H1 (cell line): Measurements from ENCODE around the gene MYO9A. TPM values are rescaled to one million over a fixed set of nuclear protein-coding genes. Genes with fewer than 3 reads are reported as not detected.

Experiments
- BRCA1 ChIP-seq: IDR thresholded peaks from 2 replicates; pipeline ENCODE4 v1.6.1; 2012; ENCODE audit warnings: low read depth, low read length, improper control_type of control experiment
- CBX5 ChIP-seq: fragments of 300-800, 300-1000 bp; sonication (generic); IDR thresholded peaks from 2 replicates; pipeline ENCODE4 v1.7.1; 2016; ENCODE audit warnings: antibody characterized with exemption, low read length, low read depth
- CBX8 ChIP-seq: fragments of 300-800, 300-1000 bp; sonication (generic); IDR thresholded peaks from 2 replicates; pipeline ENCODE4 v1.7.1; 2016; ENCODE audit warnings: low read depth, low read length, borderline replicate concordance
- EGR1 ChIP-seq: IDR thresholded peaks from 2 replicates; pipeline ENCODE4 v1.6.1; 2011; ENCODE audit warnings: low read depth, low read length, borderline replicate concordance
- FOSL1 ChIP-seq: IDR thresholded peaks from 2 replicates; pipeline ENCODE4 v1.6.1; 2011; ENCODE audit warnings: mild to moderate bottlenecking, low read depth, low read length, moderate library complexity; ENCODE audit not compliant: insufficient read depth
- SIRT6 ChIP-seq: IDR thresholded peaks from one replicate; pipeline ENCODE4 v1.7.1; 2012; ENCODE audit warnings: low read length, inconsistent platforms
- YY1 ChIP-seq: IDR thresholded peaks from 2 replicates; pipeline ENCODE4 v1.6.1; 2011; ENCODE audit warnings: low read depth, mild to moderate bottlenecking, low read length
- polyA plus RNA-seq, 7 experiments: library from polyadenylated mRNA; depleted of rRNA in 3 of 7; stranded (reverse) in 5 of 7; unstranded in 2 of 7; fragments of >200 nt in 5 of 7; fragments of 200-250 nt in 2 of 7; gene quantifications; 1 replicate in 5 of 7; 2 replicates in 1 of 7; 4 replicates in 1 of 7; pipeline versions ENCODE4 v1.2.1 to v1.2.3, GENCODE V29; 2011 to 2013; ENCODE audit warnings: missing spikeins in 2 of 7, mixed read lengths in 2 of 7
- total RNA-seq: library from RNA; stranded (reverse); fragmentation: NEBNext Ultra II Directional; extraction: Animal tissue kit (Norgen Biotek cat#: 25700); gene quantifications from 2 replicates; pipeline ENCODE4 v1.2.1, GENCODE V29; 2021
- TF ChIP-seq, protein P1 (sequence below): fragments of 300-600 bp; sonication (generic); IDR thresholded peaks from 2 replicates; pipeline ENCODE4 v1.7.1; 2012; ENCODE audit warnings: low read length, moderate library complexity, mild to moderate bottlenecking, inconsistent platforms; ENCODE audit not compliant: insufficient replicate concordance
- TF ChIP-seq, protein P2 (sequence below), 3 experiments: IDR thresholded peaks; 1 replicate in 2 of 3; 2 replicates in 1 of 3; pipeline versions ENCODE4 v1.5.1 to v1.6.1; 2011; ENCODE audit warnings: low read length in 3 of 3, mild to moderate bottlenecking in 3 of 3, inconsistent platforms in 2 of 3, low read depth in 1 of 3, moderate library complexity in 1 of 3; ENCODE audit not compliant: insufficient read depth in 1 of 3; ENCODE audit errors: control extremely low read depth in 1 of 3

MYO9A gene
- total and polyA plus RNA-seq, 2 of the 8 experiments (the other 6 are each of a cell fraction or from before 2014, with no cell fraction given): 3.9 to 26.0 TPM

DNA sequence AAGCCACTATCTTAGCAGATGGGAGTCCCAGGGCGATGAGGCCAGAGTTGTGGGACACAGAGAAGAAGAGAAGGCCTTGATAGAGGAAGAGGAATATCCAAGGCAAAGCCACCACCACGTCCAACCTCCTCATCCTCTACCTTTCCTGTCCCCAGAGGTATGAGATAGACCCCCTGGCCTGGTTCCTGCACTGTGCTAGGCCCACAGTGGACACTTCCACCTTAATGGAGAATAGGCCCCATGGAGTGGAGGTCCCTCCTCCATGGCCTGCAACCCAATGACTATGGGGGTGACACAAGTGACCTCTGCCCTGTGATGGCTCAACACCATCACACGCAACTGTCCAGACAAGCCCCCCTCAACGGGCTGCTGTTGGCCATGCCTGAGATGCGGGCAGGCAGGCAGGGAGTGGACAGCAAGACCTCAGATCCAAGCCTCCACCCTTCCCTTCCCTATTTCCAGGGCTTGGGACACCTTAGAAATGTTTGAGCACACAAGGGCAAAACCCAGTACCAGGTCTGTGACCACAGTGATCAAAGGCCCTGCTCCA, 42.8 kb upstream of the MYO9A start (continued):
- TF ChIP-seq, protein P1, sequence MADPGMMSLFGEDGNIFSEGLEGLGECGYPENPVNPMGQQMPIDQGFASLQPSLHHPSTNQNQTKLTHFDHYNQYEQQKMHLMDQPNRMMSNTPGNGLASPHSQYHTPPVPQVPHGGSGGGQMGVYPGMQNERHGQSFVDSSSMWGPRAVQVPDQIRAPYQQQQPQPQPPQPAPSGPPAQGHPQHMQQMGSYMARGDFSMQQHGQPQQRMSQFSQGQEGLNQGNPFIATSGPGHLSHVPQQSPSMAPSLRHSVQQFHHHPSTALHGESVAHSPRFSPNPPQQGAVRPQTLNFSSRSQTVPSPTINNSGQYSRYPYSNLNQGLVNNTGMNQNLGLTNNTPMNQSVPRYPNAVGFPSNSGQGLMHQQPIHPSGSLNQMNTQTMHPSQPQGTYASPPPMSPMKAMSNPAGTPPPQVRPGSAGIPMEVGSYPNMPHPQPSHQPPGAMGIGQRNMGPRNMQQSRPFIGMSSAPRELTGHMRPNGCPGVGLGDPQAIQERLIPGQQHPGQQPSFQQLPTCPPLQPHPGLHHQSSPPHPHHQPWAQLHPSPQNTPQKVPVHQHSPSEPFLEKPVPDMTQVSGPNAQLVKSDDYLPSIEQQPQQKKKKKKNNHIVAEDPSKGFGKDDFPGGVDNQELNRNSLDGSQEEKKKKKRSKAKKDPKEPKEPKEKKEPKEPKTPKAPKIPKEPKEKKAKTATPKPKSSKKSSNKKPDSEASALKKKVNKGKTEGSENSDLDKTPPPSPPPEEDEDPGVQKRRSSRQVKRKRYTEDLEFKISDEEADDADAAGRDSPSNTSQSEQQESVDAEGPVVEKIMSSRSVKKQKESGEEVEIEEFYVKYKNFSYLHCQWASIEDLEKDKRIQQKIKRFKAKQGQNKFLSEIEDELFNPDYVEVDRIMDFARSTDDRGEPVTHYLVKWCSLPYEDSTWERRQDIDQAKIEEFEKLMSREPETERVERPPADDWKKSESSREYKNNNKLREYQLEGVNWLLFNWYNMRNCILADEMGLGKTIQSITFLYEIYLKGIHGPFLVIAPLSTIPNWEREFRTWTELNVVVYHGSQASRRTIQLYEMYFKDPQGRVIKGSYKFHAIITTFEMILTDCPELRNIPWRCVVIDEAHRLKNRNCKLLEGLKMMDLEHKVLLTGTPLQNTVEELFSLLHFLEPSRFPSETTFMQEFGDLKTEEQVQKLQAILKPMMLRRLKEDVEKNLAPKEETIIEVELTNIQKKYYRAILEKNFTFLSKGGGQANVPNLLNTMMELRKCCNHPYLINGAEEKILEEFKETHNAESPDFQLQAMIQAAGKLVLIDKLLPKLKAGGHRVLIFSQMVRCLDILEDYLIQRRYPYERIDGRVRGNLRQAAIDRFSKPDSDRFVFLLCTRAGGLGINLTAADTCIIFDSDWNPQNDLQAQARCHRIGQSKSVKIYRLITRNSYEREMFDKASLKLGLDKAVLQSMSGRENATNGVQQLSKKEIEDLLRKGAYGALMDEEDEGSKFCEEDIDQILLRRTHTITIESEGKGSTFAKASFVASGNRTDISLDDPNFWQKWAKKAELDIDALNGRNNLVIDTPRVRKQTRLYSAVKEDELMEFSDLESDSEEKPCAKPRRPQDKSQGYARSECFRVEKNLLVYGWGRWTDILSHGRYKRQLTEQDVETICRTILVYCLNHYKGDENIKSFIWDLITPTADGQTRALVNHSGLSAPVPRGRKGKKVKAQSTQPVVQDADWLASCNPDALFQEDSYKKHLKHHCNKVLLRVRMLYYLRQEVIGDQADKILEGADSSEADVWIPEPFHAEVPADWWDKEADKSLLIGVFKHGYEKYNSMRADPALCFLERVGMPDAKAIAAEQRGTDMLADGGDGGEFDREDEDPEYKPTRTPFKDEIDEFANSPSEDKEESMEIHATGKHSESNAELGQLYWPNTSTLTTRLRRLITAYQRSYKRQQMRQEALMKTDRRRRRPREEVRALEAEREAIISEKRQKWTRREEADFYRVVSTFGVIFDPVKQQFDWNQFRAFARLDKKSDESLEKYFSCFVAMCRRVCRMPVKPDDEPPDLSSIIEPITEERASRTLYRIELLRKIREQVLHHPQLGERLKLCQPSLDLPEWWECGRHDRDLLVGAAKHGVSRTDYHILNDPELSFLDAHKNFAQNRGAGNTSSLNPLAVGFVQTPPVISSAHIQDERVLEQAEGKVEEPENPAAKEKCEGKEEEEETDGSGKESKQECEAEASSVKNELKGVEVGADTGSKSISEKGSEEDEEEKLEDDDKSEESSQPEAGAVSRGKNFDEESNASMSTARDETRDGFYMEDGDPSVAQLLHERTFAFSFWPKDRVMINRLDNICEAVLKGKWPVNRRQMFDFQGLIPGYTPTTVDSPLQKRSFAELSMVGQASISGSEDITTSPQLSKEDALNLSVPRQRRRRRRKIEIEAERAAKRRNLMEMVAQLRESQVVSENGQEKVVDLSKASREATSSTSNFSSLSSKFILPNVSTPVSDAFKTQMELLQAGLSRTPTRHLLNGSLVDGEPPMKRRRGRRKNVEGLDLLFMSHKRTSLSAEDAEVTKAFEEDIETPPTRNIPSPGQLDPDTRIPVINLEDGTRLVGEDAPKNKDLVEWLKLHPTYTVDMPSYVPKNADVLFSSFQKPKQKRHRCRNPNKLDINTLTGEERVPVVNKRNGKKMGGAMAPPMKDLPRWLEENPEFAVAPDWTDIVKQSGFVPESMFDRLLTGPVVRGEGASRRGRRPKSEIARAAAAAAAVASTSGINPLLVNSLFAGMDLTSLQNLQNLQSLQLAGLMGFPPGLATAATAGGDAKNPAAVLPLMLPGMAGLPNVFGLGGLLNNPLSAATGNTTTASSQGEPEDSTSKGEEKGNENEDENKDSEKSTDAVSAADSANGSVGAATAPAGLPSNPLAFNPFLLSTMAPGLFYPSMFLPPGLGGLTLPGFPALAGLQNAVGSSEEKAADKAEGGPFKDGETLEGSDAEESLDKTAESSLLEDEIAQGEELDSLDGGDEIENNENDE: no peak
- TF ChIP-seq FOSL1 (no peak), SIRT6 (no peak), CBX5 (no peak), YY1 (no peak), CBX8 (no peak), BRCA1 (no peak), EGR1 (no peak)
- TF ChIP-seq, protein P2, sequence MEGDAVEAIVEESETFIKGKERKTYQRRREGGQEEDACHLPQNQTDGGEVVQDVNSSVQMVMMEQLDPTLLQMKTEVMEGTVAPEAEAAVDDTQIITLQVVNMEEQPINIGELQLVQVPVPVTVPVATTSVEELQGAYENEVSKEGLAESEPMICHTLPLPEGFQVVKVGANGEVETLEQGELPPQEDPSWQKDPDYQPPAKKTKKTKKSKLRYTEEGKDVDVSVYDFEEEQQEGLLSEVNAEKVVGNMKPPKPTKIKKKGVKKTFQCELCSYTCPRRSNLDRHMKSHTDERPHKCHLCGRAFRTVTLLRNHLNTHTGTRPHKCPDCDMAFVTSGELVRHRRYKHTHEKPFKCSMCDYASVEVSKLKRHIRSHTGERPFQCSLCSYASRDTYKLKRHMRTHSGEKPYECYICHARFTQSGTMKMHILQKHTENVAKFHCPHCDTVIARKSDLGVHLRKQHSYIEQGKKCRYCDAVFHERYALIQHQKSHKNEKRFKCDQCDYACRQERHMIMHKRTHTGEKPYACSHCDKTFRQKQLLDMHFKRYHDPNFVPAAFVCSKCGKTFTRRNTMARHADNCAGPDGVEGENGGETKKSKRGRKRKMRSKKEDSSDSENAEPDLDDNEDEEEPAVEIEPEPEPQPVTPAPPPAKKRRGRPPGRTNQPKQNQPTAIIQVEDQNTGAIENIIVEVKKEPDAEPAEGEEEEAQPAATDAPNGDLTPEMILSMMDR (IDR thresholded peaks at IDR 0.05; ENCODE audit: control extremely low read depth in 1 of 3, insufficient read depth in 1 of 3, low read depth in 1 of 3, low read length in 3 of 3): no peak
